GM12873 (cell line): Measurements from ENCODE around the gene PEX11A.

Experiments
- CTCF ChIP-seq: IDR thresholded peaks from 2 replicates; pipeline ENCODE4 v1.5.1; 2012; ENCODE audit warnings: low read depth, mild to moderate bottlenecking, moderate library complexity, low read length, control low read depth; ENCODE audit not compliant: insufficient read depth; ENCODE audit errors: missing control alignments

Gene PEX11A

GRCh38 chr15:89693091-89693490 is 2.5 kb upstream of the PEX11A start:
- TF ChIP-seq CTCF = no peak

- TF ChIP-seq CTCF = no peak
These were observed 4.0 kb downstream of the PEX11A start for GRCh38 chr15:89686522-89686921.

GRCh38 chr15:89685995-89686394 is 4.6 kb downstream of the PEX11A start:
- no peak for TF ChIP-seq CTCF

GRCh38 chr15:89681146-89681545 is 9.4 kb downstream of the PEX11A start:
- no peak for TF ChIP-seq CTCF

- TF ChIP-seq CTCF = no peak
These were observed 10.2 kb downstream of the PEX11A start for GRCh38 chr15:89680282-89680873.

GRCh38 chr15:89679212-89679611 is 11.3 kb downstream of the PEX11A start, which contains the start of gene PLIN1:
Gene PLIN1 (minus strand): TSS chr15:89679367. CDS start chr15:89677489, 1,878 bp downstream.
- no peak for TF ChIP-seq CTCF

GRCh38 chr15:89677381-89677780 is 13.2 kb downstream of the PEX11A start:
- TF ChIP-seq CTCF = no peak

GRCh38 chr15:89675606-89676005 is 14.9 kb downstream of the PEX11A start:
- no peak for TF ChIP-seq CTCF
